DND-41 (cell line): Measurements from ENCODE around the gene DNAJC16.
A peak's percentile ranks its signal among the peaks of the same experiment; 100 is the strongest.
"Not testable (repeated sequence)": the region's sequence is repeated elsewhere in the genome, so short reads cannot be mapped to it uniquely, and the experiment has no call there.

ENCODE experiments used
- ATAC-seq: fragments of 200-7000 bp; cut with Tn5 transposase; 3 replicates; pipeline ENCODE4 v1.9.1; 2021; ENCODE audit warnings: low read depth; ENCODE audit not compliant: insufficient read depth
- DNase-seq: peaks from one replicate; pipeline ENCODE4 v3.0.0-alpha.2; 2020
- H2AFZ ChIP-seq: 2 replicates; pipeline ENCODE4 v1.6.0; 2012; ENCODE audit warnings: low read depth, low read length
- H3K27ac ChIP-seq: 2 replicates; pipeline ENCODE4 v1.5.1; 2012; ENCODE audit warnings: low read length, inconsistent platforms
- H3K27me3 ChIP-seq: fragments of 200-600 bp; sonication (generic); 2 replicates; pipeline ENCODE4 v1.6.0; 2012; ENCODE audit warnings: low read length, mild to moderate bottlenecking, inconsistent platforms; ENCODE audit not compliant: insufficient read depth, poor library complexity
- H3K36me3 ChIP-seq: 2 replicates; pipeline ENCODE4 v1.5.1; 2012; ENCODE audit warnings: low read length, inconsistent platforms; ENCODE audit not compliant: insufficient read depth
- H3K4me1 ChIP-seq: 2 replicates; pipeline ENCODE4 v1.5.1; 2012; ENCODE audit warnings: mild to moderate bottlenecking, low read length; ENCODE audit not compliant: insufficient read depth
- H3K4me2 ChIP-seq: 2 replicates; pipeline ENCODE4 v1.6.0; 2012; ENCODE audit warnings: mild to moderate bottlenecking, moderate library complexity, low read length, inconsistent platforms; ENCODE audit not compliant: insufficient read depth
- H3K4me3 ChIP-seq, 2 experiments: fragments of 200-600 bp in 1 of 2; shearing (Covaris generic) in 1 of 2; 2 replicates each; pipeline ENCODE4 v1.5.1; 2012 to 2016; ENCODE audit warnings: inconsistent platforms in 2 of 2, low read length in 2 of 2, mild to moderate bottlenecking in 2 of 2, low read depth in 1 of 2, moderate library complexity in 1 of 2
- H3K79me2 ChIP-seq: 2 replicates; pipeline ENCODE4 v1.6.0; 2012; ENCODE audit warnings: low read length, inconsistent platforms; ENCODE audit not compliant: insufficient read depth
- H3K9ac ChIP-seq: 2 replicates; pipeline ENCODE4 v1.6.0; 2012; ENCODE audit warnings: low read depth, mild to moderate bottlenecking, inconsistent platforms, low read length, moderate library complexity
- H3K9me3 ChIP-seq: 2 replicates; pipeline ENCODE4 v1.5.1; 2012; ENCODE audit warnings: low read length, moderate library complexity, mild to moderate bottlenecking, inconsistent platforms; ENCODE audit not compliant: insufficient read depth, severe bottlenecking
- H4K20me1 ChIP-seq: 2 replicates; pipeline ENCODE4 v1.6.0; 2012; ENCODE audit warnings: low read length; ENCODE audit not compliant: insufficient read depth
- CTCF ChIP-seq: IDR thresholded peaks from 2 replicates; pipeline ENCODE4 v1.5.1; 2012; ENCODE audit warnings: borderline replicate concordance, low read length, moderate library complexity, mild to moderate bottlenecking; ENCODE audit not compliant: poor library complexity, severe bottlenecking; ENCODE audit errors: extremely low read depth
- EZH2 ChIP-seq: IDR thresholded peaks from 3 replicates; pipeline ENCODE4 v1.6.1; 2012; ENCODE audit warnings: borderline replicate concordance, low read depth, mild to moderate bottlenecking, moderate library complexity, low read length, inconsistent platforms; ENCODE audit not compliant: severe bottlenecking

DNAJC16 gene

GRCh38 chr1:15485636-15486035 is 41.0 kb upstream of the DNAJC16 start:
- H3K79me2 ChIP-seq, result no peaks in the 10 kb centered on the region
- no peaks in the 10 kb centered on the region for H3K4me1 ChIP-seq
- no peaks in the 10 kb centered on the region for H3K27me3 ChIP-seq
- H3K4me3 ChIP-seq, result no peak overlapping the region
- H3K4me2 ChIP-seq, result no peak overlapping the region
- H3K9ac ChIP-seq, result no peak overlapping the region
- H3K36me3 ChIP-seq, result no peaks in the 10 kb centered on the region
- DNase-seq (no peak), ATAC-seq (no peak)
- TF ChIP-seq CTCF (no peak), EZH2 (no peak)
- no peak overlapping the region for H3K27ac ChIP-seq
- no peak overlapping the region for H2AFZ ChIP-seq
- no peaks in the 10 kb centered on the region for H3K9me3 ChIP-seq
- H4K20me1 ChIP-seq, result no peaks in the 10 kb centered on the region

GRCh38 chr1:15486844-15487610 is 39.6 kb upstream of the DNAJC16 start:
- not testable (repeated sequence) for H3K27me3 ChIP-seq, H3K4me1 ChIP-seq, H2AFZ ChIP-seq, H3K36me3 ChIP-seq, H4K20me1 ChIP-seq, H3K4me2 ChIP-seq, DNase-seq, ATAC-seq, H3K4me3 ChIP-seq, H3K9ac ChIP-seq, H3K27ac ChIP-seq, H3K9me3 ChIP-seq, H3K79me2 ChIP-seq

- Histone ChIP-seq H3K36me3 (no peaks in the 10 kb centered on the region), H3K27ac (no peak overlapping the region), H3K4me2 (no peak overlapping the region), H3K79me2 (no peaks in the 10 kb centered on the region), H3K4me3 (no peak overlapping the region), H3K27me3 (no peaks in the 10 kb centered on the region), H3K4me1 (no peaks in the 10 kb centered on the region), H3K9me3 (no peaks in the 10 kb centered on the region), H2AFZ (no peak overlapping the region), H3K9ac (no peak overlapping the region), H4K20me1 (no peaks in the 10 kb centered on the region)
- DNase-seq, result no peak
- no peak for ATAC-seq
- no peak for TF ChIP-seq EZH2
- TF ChIP-seq CTCF, result no peak
These were observed 38.3 kb upstream of the DNAJC16 start for GRCh38 chr1:15488371-15488770.

- H4K20me1 ChIP-seq, result no peaks in the 10 kb centered on the region
- H3K4me1 ChIP-seq, result no peaks in the 10 kb centered on the region
- H3K4me2 ChIP-seq, result no peak overlapping the region
- no peak for ATAC-seq
- no peak for TF ChIP-seq CTCF
- TF ChIP-seq EZH2, result no peak
- H3K36me3 ChIP-seq, result no peaks in the 10 kb centered on the region
- no peak overlapping the region for H3K4me3 ChIP-seq
- H3K9me3 ChIP-seq, result no peaks in the 10 kb centered on the region
- H3K27me3 ChIP-seq, result no peaks in the 10 kb centered on the region
- H2AFZ ChIP-seq, result no peak overlapping the region
- no peak for DNase-seq
- no peak overlapping the region for H3K9ac ChIP-seq
- H3K27ac ChIP-seq, result no peak overlapping the region
- no peaks in the 10 kb centered on the region for H3K79me2 ChIP-seq
These were observed 37.5 kb upstream of the DNAJC16 start for GRCh38 chr1:15489052-15489736.

GRCh38 chr1:15491010-15491409 is 35.6 kb upstream of the DNAJC16 start:
- not testable (repeated sequence) for H3K4me2 ChIP-seq, H3K4me1 ChIP-seq, H3K4me3 ChIP-seq, H4K20me1 ChIP-seq, H2AFZ ChIP-seq, H3K27ac ChIP-seq, H3K27me3 ChIP-seq, H3K9me3 ChIP-seq, H3K79me2 ChIP-seq, H3K36me3 ChIP-seq, H3K9ac ChIP-seq
- DNase-seq (peak; percentile 15), ATAC-seq (peak; percentile 50; the same call in 1 of the 3 replicates)
